NCI-H2196 (cell line): ENCODE data around the gene SUN1.
A peak's percentile ranks its signal among the peaks of the same experiment; 100 is the strongest.

ENCODE experiments used
- DNase-seq: peaks from one replicate; lab custom pipeline; 2025; ENCODE audit not compliant: unreplicated experiment; lab: John Stamatoyannopoulos, UW

Gene SUN1

GRCh38 chr7:901041-901387 is 68.7 kb downstream of the SUN1 start:
- DNase-seq: no peak

GRCh38 chr7:901388-902154 is 69.3 kb downstream of the SUN1 start:
- peak; percentile 94 for DNase-seq

GRCh38 chr7:902996-903395 is 70.7 kb downstream of the SUN1 start:
- no peak for DNase-seq

- no peak for DNase-seq
These were observed 71.9 kb downstream of the SUN1 start for GRCh38 chr7:903921-904755.

GRCh38 chr7:904847-905246 is 72.6 kb downstream of the SUN1 start:
- DNase-seq: no peak

- no peak for DNase-seq
These were observed 74.5 kb downstream of the SUN1 start for GRCh38 chr7:906776-907157.

GRCh38 chr7:907158-907980 is 75.1 kb downstream of the SUN1 start:
- DNase-seq: no peak

GRCh38 chr7:908159-908581 is 75.9 kb downstream of the SUN1 start:
- no peak for DNase-seq

GRCh38 chr7:908591-909357 is 76.5 kb downstream of the SUN1 start:
- DNase-seq: peak; percentile 27

GRCh38 chr7:909358-910329 is 77.4 kb downstream of the SUN1 start:
- DNase-seq: no peak

GRCh38 chr7:910441-910861 is 78.2 kb downstream of the SUN1 start:
- DNase-seq: no peak

GRCh38 chr7:910931-911431 is 78.7 kb downstream of the SUN1 start:
- no peak for DNase-seq

- DNase-seq: no peak
These were observed 79.7 kb downstream of the SUN1 start for GRCh38 chr7:911791-912480.

GRCh38 chr7:913736-914520 is 81.7 kb downstream of the SUN1 start:
- no peak for DNase-seq

- DNase-seq: no peak
These were observed 82.4 kb downstream of the SUN1 start for GRCh38 chr7:914521-915194.

- DNase-seq: no peak
These were observed 83.3 kb downstream of the SUN1 start for GRCh38 chr7:915291-916218.
